ENCODE measurements around the gene DNASE1L2.
A peak's percentile ranks its signal among the peaks of the same experiment; 100 is the strongest.

Gene DNASE1L2

GRCh38 chr16:2206420-2206779 lies 29.8 kb upstream of the DNASE1L2 start:
- H3K79me2 ChIP-seq (ENCODE audit: insufficient read depth, low read length), result peaks cover 6% of the 10 kb centered on the region; the same call in 1 of the 2 replicates
- H3K27me3 ChIP-seq (ENCODE audit: insufficient read depth, low read length, poor library complexity, severe bottlenecking), result no peaks in the 10 kb centered on the region
- no peaks in the 10 kb centered on the region for H3F3A ChIP-seq (ENCODE audit: low read depth)
- no peaks in the 10 kb centered on the region for H3K9me3 ChIP-seq (ENCODE audit: insufficient read depth, low read depth, low read length)
- H3K9ac ChIP-seq (ENCODE audit: low read depth, low read length, poor library complexity, severe bottlenecking), result peak overlapping the region; percentile 79
- peak overlapping the region; percentile 82 for H3K4me3 ChIP-seq (ENCODE audit: low read length, poor library complexity, severe bottlenecking)
- H3K36me3 ChIP-seq (ENCODE audit: insufficient read depth, low read length), result no peaks in the 10 kb centered on the region
- H3K4me2 ChIP-seq (ENCODE audit: low read depth, low read length, poor library complexity, severe bottlenecking), result peak overlapping the region; percentile 87
- TF ChIP-seq CTCF (conservative IDR thresholded peaks at IDR 0.05; ENCODE audit: low read length) (no peak), EZH2phosphoT487 (IDR thresholded peaks at IDR 0.05; ENCODE audit: borderline replicate concordance) (no peak)
- no peaks in the 10 kb centered on the region for H3K9me2 ChIP-seq (replicated peaks; ENCODE audit: low read depth, low read length)
- H2AFZ ChIP-seq (ENCODE audit: low read length), result no peak overlapping the region
- no peaks in the 10 kb centered on the region for H4K20me1 ChIP-seq (ENCODE audit: insufficient read depth, low read length, poor library complexity, severe bottlenecking)
- H3K4me1 ChIP-seq (ENCODE audit: insufficient read depth, low read length, poor library complexity, severe bottlenecking), result no peaks in the 10 kb centered on the region

GRCh38 chr16:2206780-2207433 lies 29.3 kb upstream of the DNASE1L2 start:
- Histone ChIP-seq H2AFZ (ENCODE audit: low read length) (no peak overlapping the region), H3K79me2 (ENCODE audit: insufficient read depth, low read length) (peaks cover 6% of the 10 kb centered on the region; the same call in 1 of the 2 replicates), H3K36me3 (ENCODE audit: insufficient read depth, low read length) (no peaks in the 10 kb centered on the region), H3K4me2 (ENCODE audit: low read depth, low read length, poor library complexity, severe bottlenecking) (no peak overlapping the region), H3K4me1 (ENCODE audit: insufficient read depth, low read length, poor library complexity, severe bottlenecking) (no peaks in the 10 kb centered on the region), H3K9me3 (ENCODE audit: insufficient read depth, low read depth, low read length) (no peaks in the 10 kb centered on the region), H3F3A (ENCODE audit: low read depth) (no peaks in the 10 kb centered on the region), H3K27me3 (ENCODE audit: insufficient read depth, low read length, poor library complexity, severe bottlenecking) (no peaks in the 10 kb centered on the region), H4K20me1 (ENCODE audit: insufficient read depth, low read length, poor library complexity, severe bottlenecking) (no peaks in the 10 kb centered on the region), H3K9me2 (replicated peaks; ENCODE audit: low read depth, low read length) (no peaks in the 10 kb centered on the region), H3K9ac (ENCODE audit: low read depth, low read length, poor library complexity, severe bottlenecking) (no peak overlapping the region), H3K4me3 (ENCODE audit: low read length, poor library complexity, severe bottlenecking) (no peak overlapping the region)
- TF ChIP-seq CTCF (conservative IDR thresholded peaks at IDR 0.05; ENCODE audit: low read length) (no peak), EZH2phosphoT487 (IDR thresholded peaks at IDR 0.05; ENCODE audit: borderline replicate concordance) (no peak)

GRCh38 chr16:2207872-2208271 lies 28.4 kb upstream of the DNASE1L2 start:
- Histone ChIP-seq H3K9me3 (ENCODE audit: insufficient read depth, low read depth, low read length) (no peaks in the 10 kb centered on the region), H3K4me1 (ENCODE audit: insufficient read depth, low read length, poor library complexity, severe bottlenecking) (no peaks in the 10 kb centered on the region), H3K79me2 (ENCODE audit: insufficient read depth, low read length) (peaks cover 13% of the 10 kb centered on the region; the same call in 1 of the 2 replicates), H2AFZ (ENCODE audit: low read length) (no peak overlapping the region), H3K27me3 (ENCODE audit: insufficient read depth, low read length, poor library complexity, severe bottlenecking) (no peaks in the 10 kb centered on the region), H3K4me2 (ENCODE audit: low read depth, low read length, poor library complexity, severe bottlenecking) (no peak overlapping the region), H3K4me3 (ENCODE audit: low read length, poor library complexity, severe bottlenecking) (no peak overlapping the region), H4K20me1 (ENCODE audit: insufficient read depth, low read length, poor library complexity, severe bottlenecking) (no peaks in the 10 kb centered on the region), H3K9me2 (replicated peaks; ENCODE audit: low read depth, low read length) (no peaks in the 10 kb centered on the region), H3K36me3 (ENCODE audit: insufficient read depth, low read length) (no peaks in the 10 kb centered on the region; the same call in 1 of the 2 replicates), H3F3A (ENCODE audit: low read depth) (no peaks in the 10 kb centered on the region), H3K9ac (ENCODE audit: low read depth, low read length, poor library complexity, severe bottlenecking) (no peak overlapping the region)
- TF ChIP-seq EZH2phosphoT487 (IDR thresholded peaks at IDR 0.05; ENCODE audit: borderline replicate concordance), result no peak
- no peak for TF ChIP-seq CTCF (conservative IDR thresholded peaks at IDR 0.05; ENCODE audit: low read length)
